CD4-positive, alpha-beta T cell treated with Interleukin-12 subunit alpha and Interleukin-12 subunit beta, for 1 hour (primary cell): ENCODE measurements around the gene RUNX3.
"Not testable (repeated sequence)": the region's sequence is repeated elsewhere in the genome, so short reads cannot be mapped to it uniquely, and the experiment has no call there.

Experiments
- DNase-seq: peaks from one replicate; pipeline ENCODE4 v3.0.0-alpha.2; 2020

RUNX3 gene

DNA sequence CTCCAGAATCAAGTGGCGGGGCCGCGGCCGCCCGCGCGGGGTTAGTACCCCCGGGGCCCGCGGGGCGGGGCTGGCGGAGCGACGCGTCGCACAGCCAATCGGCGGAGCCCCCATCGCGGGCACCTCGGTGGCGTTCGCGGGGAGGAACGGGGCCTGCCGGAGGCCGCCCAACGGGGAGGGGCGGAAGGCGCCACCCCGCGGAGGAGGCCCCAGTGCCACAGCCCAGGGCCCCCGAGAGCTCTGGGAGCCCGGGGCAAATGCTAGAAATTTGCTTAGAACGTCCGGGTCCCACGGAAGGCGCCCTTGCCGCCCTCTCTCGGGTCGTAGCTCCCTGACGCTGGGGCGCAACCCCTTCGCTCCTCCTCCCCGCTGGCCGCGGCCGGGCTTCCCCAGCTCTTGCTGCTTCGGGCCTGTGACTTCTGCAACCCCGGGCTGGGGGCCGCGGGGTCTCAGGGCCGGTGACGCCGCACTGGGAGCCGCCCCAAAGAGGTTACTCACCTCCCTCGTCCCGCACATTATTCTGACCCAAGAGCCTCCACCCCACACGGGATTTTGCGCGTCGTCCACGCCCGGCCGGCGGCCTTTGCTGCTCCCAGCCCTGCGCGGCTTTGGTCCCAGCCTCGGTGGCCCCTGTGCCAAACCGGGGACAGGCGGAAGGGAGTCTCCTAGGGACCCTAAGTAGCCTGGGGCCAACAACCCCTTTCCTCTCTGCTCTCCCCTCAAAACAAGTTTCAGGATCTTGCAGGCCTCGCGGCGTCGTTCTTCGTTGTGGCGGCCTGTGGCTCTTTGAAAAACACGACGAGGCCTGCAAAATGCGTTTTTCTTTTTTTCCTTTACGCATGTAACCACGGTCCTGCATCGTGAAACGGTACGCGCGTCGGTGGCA, at the start of gene RUNX3:
RUNX3 (minus strand) TSS at position 17 of the 886 bp plus-strand sequence. CDS start 408 bp downstream, outside the sequence.
- DNase-seq = peak; percentile 95

- not testable (repeated sequence) for DNase-seq
Observed at GRCh38 chr1:24979232-24979631, 49.2 kb upstream of the RUNX3 start.

DNA sequence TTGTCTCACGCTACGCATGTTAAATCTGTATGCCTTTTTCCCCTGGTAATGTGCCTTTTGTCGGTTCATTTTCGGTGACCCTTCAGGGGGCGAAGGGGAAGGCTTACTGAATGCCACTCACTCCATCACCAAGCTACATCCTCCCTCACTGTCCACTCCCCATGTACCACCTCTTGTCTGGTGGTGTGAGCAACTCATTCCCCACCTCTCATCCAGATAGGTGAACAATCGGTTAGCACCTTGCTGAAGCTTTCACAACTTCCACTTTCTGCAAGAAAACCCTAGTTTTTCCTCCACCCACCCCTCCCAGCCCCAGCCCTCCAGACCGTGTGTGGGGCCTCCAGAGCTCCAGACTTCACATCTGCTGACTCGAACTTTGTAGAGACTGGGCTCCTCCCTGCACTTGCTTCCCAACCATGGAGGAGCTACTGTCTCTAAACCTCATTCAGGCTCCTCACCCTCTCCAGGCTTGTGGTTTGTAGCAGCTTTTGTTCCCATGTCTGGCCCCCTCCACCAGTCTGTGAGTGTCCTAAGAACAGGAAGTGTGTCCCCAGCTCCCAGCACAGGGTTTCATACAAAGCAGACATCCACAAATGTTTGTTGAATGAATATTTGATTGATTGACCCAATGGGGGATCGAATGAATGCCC, 48.4 kb upstream of the RUNX3 start:
- DNase-seq = no peak

GRCh38 chr1:24975391-24975790, 45.3 kb upstream of the RUNX3 start:
- no peak for DNase-seq

- DNase-seq = no peak
Observed at GRCh38 chr1:24973315-24973714, 43.2 kb upstream of the RUNX3 start.

- DNase-seq = no peak
Observed at GRCh38 chr1:24972915-24973242, 42.8 kb upstream of the RUNX3 start.

DNA sequence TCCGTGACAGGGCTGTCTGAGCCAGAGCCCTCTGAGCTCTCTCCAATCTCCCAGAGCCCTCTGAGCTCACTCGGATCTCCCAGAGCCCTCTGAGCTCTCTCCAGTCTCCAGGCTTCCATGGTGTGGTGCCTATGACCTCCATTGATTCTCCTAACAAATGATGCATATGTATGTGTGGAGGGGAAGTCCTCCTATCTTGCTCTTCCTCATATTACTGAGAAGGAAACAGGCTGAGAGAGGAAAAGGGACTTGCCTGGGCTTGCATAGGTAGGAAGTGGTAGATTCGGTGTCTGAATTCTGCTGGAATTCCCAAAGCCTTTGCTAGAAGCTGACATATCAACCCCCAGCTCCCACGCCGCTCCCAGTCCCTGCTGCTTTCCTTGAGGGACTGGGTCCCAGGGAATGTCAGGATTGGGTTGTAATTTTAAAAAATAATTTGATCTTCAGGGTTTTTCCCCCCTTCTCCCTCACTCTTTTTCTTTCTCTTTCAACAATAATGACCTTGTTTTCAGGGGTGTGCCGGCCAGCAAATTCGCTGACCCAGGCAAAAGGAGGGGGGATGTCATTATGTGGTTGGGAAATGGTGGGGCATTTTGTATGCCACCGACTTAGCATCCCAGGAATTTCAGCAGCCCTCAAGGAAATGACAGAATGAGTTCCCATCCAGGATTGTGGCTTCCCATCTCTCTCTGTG, 42.3 kb upstream of the RUNX3 start:
- DNase-seq = no peak

DNA sequence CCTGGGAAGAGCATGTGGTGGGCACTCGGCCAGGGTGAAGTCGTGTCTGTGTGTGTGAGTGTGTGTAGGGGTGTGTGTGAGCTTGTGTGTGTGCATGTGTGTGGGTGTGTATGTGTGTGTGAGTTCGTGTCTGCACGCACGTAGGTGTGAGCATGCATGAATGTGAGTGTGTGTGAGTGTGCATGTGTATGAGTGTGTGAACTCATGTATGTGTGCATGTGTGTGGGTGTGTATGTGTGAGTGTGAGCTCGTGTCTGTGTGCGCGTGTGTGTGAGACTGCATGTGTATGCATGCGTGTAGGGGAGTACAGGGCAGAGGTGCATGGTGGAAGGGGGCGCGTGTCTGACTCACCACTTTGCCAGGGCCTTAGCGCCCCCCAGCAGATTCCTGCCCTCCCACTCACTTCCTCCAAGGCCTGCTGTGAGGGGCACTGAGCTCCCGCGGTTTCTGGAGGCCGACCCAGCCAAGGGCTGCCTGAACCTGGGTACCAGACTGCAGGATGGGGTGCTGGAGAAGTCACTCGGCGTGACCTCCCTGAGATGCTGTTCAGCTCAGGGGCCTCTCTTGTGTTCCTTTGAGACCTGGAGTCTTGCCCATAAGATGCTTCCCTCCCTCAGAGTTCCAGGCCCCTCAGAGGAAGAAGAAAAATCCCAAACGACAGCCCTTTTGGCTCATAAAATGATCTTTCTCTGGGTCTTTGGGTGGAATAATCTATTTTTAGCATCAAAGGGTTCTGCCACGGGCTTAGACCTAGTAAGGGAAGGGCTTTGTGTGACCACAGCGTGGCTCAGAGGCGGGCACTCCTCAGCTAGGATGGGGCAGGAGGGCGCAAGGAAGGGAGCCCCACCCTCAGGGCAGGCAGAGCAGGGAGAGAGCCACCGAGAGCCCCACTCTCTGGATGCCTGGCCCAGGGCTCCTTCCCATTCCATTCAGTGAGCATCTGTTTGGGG, 41.1 kb upstream of the RUNX3 start:
- no peak for DNase-seq

DNA sequence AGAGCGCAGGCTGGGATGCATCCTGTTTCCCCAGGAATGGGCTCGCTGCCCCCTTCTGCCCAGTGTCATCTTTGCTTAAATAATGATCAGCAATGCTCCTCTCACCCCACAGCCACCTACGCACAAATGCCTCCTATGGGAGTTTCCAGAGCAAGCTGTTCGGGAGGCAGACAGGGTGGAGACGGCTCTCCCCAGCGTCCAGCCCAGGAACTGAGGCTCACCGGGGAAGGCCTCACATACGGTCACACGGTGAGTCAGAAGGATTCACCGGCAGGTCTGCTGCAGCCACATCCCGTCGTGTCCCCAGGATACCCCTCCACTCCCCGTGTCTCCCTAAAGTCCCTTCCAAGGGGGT, 40.3 kb upstream of the RUNX3 start:
- no peak for DNase-seq

GRCh38 chr1:24969596-24970398, 39.7 kb upstream of the RUNX3 start:
- no peak for DNase-seq

DNA sequence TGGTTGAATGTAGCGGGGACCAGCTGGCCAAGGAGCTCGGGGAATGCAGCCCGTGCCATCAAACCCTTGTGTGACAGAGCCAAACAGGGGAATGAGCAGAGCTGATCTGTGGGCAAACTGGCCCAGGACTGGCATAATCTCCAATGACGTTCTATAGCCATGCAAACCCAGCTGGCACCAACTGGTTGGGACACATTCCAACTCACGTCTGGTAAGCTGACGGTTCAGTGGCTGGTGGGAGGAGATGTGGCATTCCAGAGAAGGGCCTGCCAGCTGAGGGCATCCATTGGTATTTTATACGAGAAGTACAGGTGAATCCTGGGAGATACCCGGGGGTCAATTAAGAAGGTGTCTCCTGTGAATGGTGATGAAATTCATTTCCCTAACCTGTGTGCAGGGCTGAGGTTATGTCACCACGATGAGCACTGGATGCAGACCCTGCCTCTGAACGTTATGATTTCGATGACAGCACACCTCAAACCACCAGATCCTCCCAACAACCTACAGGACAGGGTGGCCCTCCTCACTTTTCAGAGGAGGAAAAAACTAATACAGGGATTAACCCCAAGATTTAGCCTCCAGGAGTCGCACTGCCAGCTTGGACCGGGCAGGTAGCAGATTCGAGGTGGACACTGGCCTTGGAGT, 39.0 kb upstream of the RUNX3 start:
- no peak for DNase-seq

DNA sequence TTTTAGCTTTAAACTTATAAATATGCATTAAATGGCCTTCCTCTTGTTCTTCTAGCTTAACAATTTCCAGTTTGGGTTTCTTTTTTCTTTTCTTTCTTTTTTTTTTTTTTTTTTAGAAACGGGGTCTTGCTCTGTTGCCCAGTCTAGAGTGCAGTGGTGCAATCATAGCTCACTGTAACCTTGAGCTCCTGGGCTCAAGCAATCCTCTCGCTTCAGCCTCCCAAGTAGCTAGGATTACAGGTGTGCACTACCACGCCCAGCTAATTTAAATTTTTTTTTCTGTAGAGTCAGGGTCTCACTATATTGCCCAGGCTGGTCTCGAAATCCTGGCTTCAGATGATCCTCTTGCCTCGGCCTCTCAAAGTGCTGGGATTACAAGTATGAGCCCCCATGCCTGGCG, 37.9 kb upstream of the RUNX3 start:
- no peak for DNase-seq

GRCh38 chr1:24967555-24967954, 37.5 kb upstream of the RUNX3 start:
- DNase-seq = no peak

- DNase-seq = peak; percentile 56
Observed at GRCh38 chr1:24966724-24967346, 36.8 kb upstream of the RUNX3 start.

GRCh38 chr1:24966121-24966723, 36.1 kb upstream of the RUNX3 start:
- DNase-seq = no peak

- no peak for DNase-seq
Observed at GRCh38 chr1:24965571-24965930, 35.5 kb upstream of the RUNX3 start.

DNA sequence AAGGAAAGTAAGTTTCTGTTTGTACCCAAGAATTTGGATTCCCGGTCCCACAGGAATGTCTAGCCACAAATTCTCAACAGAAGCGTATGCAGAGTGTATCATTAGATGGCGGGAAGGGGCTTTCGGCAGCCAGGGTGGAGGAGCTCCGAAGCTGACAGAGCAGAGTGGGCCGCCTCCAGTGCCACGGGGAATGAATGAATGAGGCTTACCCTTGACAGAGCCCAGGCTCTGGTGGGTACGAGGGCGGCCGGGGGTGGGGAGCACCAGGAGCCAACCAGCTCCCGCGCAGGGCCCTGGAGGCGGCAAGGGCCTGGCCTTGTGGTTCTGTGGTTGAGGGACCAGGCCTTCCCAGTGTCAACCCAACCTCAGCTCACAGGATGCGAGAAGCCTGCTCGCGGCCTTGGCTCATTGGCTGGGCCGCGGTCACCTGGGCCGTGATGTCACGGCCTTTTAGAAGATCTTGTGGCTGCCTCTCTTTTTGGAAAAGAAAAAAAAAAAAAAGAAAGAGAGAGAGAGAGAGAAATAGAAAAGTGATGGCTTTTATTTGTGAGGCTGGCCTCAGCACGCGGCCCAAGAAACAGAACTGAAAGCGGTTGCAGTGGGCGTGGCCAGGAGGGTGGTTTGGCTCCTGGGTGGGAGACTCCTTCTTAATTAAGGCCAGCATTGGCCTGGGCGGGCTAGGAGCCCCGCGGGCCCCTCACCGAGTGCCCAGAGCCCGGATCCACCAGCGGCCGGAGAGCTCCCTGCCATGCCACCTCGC, 34.9 kb upstream of the RUNX3 start:
- DNase-seq = peak; percentile 93

DNA sequence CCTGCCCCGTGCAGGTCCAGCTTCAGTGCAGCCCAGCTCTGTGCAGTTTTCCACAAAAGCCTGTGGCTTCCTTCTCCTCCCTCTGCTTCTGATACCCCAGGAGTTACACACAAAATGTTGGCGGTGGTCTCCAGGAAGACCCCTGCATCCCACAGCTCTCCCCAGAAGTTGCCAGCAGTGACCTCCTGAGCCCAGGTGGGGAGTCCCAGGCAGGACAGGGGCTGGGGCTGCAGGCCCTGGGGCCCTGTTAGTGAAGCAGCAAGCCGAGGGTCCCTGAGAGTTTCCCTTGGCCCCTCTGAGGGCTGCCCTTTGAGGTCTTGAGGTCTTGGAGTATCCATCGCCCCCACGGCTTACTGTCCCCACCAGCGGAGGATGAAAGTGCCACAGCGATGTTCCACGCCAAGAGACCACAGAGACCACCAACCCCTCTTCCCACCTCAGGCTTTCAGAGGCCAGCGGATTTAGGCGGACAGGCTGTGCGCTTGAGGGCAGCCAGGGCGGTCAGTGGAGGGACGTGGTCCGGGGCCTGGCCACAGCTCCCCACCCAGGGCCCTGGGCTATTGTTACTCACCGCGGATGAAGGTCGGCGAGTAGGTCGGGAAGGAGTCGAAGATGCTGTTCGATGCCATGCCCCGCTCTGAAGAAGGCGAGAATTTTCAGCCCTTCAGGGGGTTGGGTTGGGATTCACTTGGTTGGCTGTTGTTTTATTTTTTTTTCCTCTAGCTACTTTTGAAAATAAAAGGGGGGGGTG, 34.0 kb upstream of the RUNX3 start:
- DNase-seq = no peak
